Activated T-cell treated with anti-CD3 and anti-CD28 coated beads, Interleukin-2, amount 50 U/mL, for 24 hours (primary cell): ENCODE data around the gene SF3A1.

ENCODE experiments used
- DNase-seq: peaks from one replicate; pipeline ENCODE4 v3.0.0-alpha.2; 2020
- H3K27ac Mint-ChIP-seq: 2 replicates; pipeline ENCODE4 v1.8.0; 2020; ENCODE audit warnings: mild to moderate bottlenecking, mixed read lengths
- H3K27me3 Mint-ChIP-seq: 2 replicates; pipeline ENCODE4 v1.8.0; 2020; ENCODE audit warnings: mixed read lengths
- H3K36me3 Mint-ChIP-seq: 2 replicates; pipeline ENCODE4 v1.8.0; 2020; ENCODE audit warnings: low read depth, mixed read lengths
- H3K4me1 Mint-ChIP-seq: 2 replicates; pipeline ENCODE4 v1.8.0; 2020; ENCODE audit warnings: low read depth, mixed read lengths
- H3K4me3 Mint-ChIP-seq: 2 replicates; pipeline ENCODE4 v1.8.0; 2020; ENCODE audit warnings: mild to moderate bottlenecking, moderate library complexity, mixed read lengths
- H3K9me3 Mint-ChIP-seq: 2 replicates; pipeline ENCODE4 v1.8.0; 2020; ENCODE audit warnings: mixed read lengths

SF3A1 gene

GRCh38 chr22:30314915-30315314 is 41.8 kb downstream of the SF3A1 start:
- DNase-seq, result peak; percentile 61
- Mint-ChIP-seq H3K27me3 (no peaks in the 10 kb centered on the region), H3K4me3 (peak overlapping the region; percentile 12), H3K9me3 (no peaks in the 10 kb centered on the region), H3K4me1 (peaks cover 96% of the 10 kb centered on the region), H3K27ac (peak overlapping the region; percentile 92), H3K36me3 (peaks cover 20% of the 10 kb centered on the region)

GRCh38 chr22:30313527-30314363 is 42.9 kb downstream of the SF3A1 start:
- Mint-ChIP-seq H3K4me1 (peaks cover 96% of the 10 kb centered on the region), H3K4me3 (no peak overlapping the region), H3K27me3 (no peaks in the 10 kb centered on the region), H3K9me3 (no peaks in the 10 kb centered on the region), H3K27ac (peak overlapping the region; percentile 92), H3K36me3 (peaks cover 20% of the 10 kb centered on the region)
- no peak for DNase-seq

- no peaks in the 10 kb centered on the region for H3K9me3 Mint-ChIP-seq
- peak overlapping the region; percentile 85 for H3K27ac Mint-ChIP-seq
- H3K27me3 Mint-ChIP-seq, result no peaks in the 10 kb centered on the region
- no peak overlapping the region for H3K4me3 Mint-ChIP-seq
- DNase-seq, result no peak
- peaks cover 95% of the 10 kb centered on the region for H3K4me1 Mint-ChIP-seq
- peaks cover 8% of the 10 kb centered on the region for H3K36me3 Mint-ChIP-seq
Measured at GRCh38 chr22:30312053-30312452, 44.6 kb downstream of the SF3A1 start.

GRCh38 chr22:30310881-30311771 is 45.6 kb downstream of the SF3A1 start:
- DNase-seq, result no peak
- H3K9me3 Mint-ChIP-seq, result no peaks in the 10 kb centered on the region
- H3K27ac Mint-ChIP-seq, result peak overlapping the region; percentile 85
- no peak overlapping the region for H3K4me3 Mint-ChIP-seq
- H3K4me1 Mint-ChIP-seq, result peaks cover 96% of the 10 kb centered on the region
- no peaks in the 10 kb centered on the region for H3K27me3 Mint-ChIP-seq
- peaks cover 8% of the 10 kb centered on the region for H3K36me3 Mint-ChIP-seq

- Mint-ChIP-seq H3K4me1 (peaks cover 96% of the 10 kb centered on the region), H3K36me3 (peaks cover 2% of the 10 kb centered on the region), H3K4me3 (no peak overlapping the region), H3K27me3 (no peaks in the 10 kb centered on the region), H3K9me3 (no peaks in the 10 kb centered on the region), H3K27ac (peak overlapping the region; percentile 85)
- no peak for DNase-seq
Measured at GRCh38 chr22:30309951-30310741, 46.5 kb downstream of the SF3A1 start.

GRCh38 chr22:30308518-30309230 is 48.0 kb downstream of the SF3A1 start:
- Mint-ChIP-seq H3K4me3 (no peak overlapping the region), H3K27me3 (no peaks in the 10 kb centered on the region), H3K4me1 (peaks cover 96% of the 10 kb centered on the region), H3K9me3 (no peaks in the 10 kb centered on the region), H3K36me3 (peaks cover 5% of the 10 kb centered on the region), H3K27ac (peak overlapping the region; percentile 85)
- no peak for DNase-seq

- Mint-ChIP-seq H3K4me3 (no peak overlapping the region), H3K36me3 (peaks cover 11% of the 10 kb centered on the region), H3K9me3 (no peaks in the 10 kb centered on the region), H3K27me3 (no peaks in the 10 kb centered on the region), H3K27ac (peak overlapping the region; percentile 85), H3K4me1 (peaks cover 99% of the 10 kb centered on the region)
- DNase-seq, result no peak
Measured at GRCh38 chr22:30308093-30308492, 48.6 kb downstream of the SF3A1 start.

- H3K36me3 Mint-ChIP-seq, result peaks cover 17% of the 10 kb centered on the region
- no peak for DNase-seq
- peak overlapping the region; percentile 96 for H3K27ac Mint-ChIP-seq
- no peaks in the 10 kb centered on the region for H3K9me3 Mint-ChIP-seq
- no peaks in the 10 kb centered on the region for H3K27me3 Mint-ChIP-seq
- H3K4me3 Mint-ChIP-seq, result peak overlapping the region; percentile 62
- H3K4me1 Mint-ChIP-seq, result peaks cover 99% of the 10 kb centered on the region
Measured at GRCh38 chr22:30307041-30307574, 49.6 kb downstream of the SF3A1 start.

- Mint-ChIP-seq H3K9me3 (no peaks in the 10 kb centered on the region), H3K36me3 (peaks cover 20% of the 10 kb centered on the region), H3K27me3 (no peaks in the 10 kb centered on the region), H3K4me1 (peaks cover 99% of the 10 kb centered on the region), H3K27ac (peak overlapping the region; percentile 96), H3K4me3 (peak overlapping the region; percentile 62)
- DNase-seq, result no peak
Measured at GRCh38 chr22:30306627-30307011, 50.1 kb downstream of the SF3A1 start.

GRCh38 chr22:30305906-30306626 is 50.6 kb downstream of the SF3A1 start:
- Mint-ChIP-seq H3K4me1 (peaks cover 99% of the 10 kb centered on the region), H3K9me3 (no peaks in the 10 kb centered on the region), H3K27ac (peak overlapping the region; percentile 96), H3K4me3 (peak overlapping the region; percentile 62), H3K36me3 (peaks cover 25% of the 10 kb centered on the region), H3K27me3 (no peaks in the 10 kb centered on the region)
- DNase-seq, result no peak

- H3K27ac Mint-ChIP-seq, result peak overlapping the region; percentile 96
- H3K9me3 Mint-ChIP-seq, result no peaks in the 10 kb centered on the region
- peak overlapping the region; percentile 62 for H3K4me3 Mint-ChIP-seq
- peak; percentile 61 for DNase-seq
- H3K36me3 Mint-ChIP-seq, result peaks cover 31% of the 10 kb centered on the region
- peaks cover 99% of the 10 kb centered on the region for H3K4me1 Mint-ChIP-seq
- no peaks in the 10 kb centered on the region for H3K27me3 Mint-ChIP-seq
Measured at GRCh38 chr22:30305519-30305905, 51.2 kb downstream of the SF3A1 start.

GRCh38 chr22:30304495-30305244 is 52.0 kb downstream of the SF3A1 start:
- no peak for DNase-seq
- no peaks in the 10 kb centered on the region for H3K9me3 Mint-ChIP-seq
- no peaks in the 10 kb centered on the region for H3K27me3 Mint-ChIP-seq
- peak overlapping the region; percentile 62 for H3K4me3 Mint-ChIP-seq
- peak overlapping the region; percentile 96 for H3K27ac Mint-ChIP-seq
- H3K36me3 Mint-ChIP-seq, result peaks cover 37% of the 10 kb centered on the region
- peaks cover 94% of the 10 kb centered on the region for H3K4me1 Mint-ChIP-seq

GRCh38 chr22:30302810-30303138 is 53.9 kb downstream of the SF3A1 start:
- H3K36me3 Mint-ChIP-seq, result peaks cover 56% of the 10 kb centered on the region

More at GRCh38 chr22:30302810-30303138, 53.9 kb downstream of the SF3A1 start:
- Mint-ChIP-seq H3K27me3 (no peaks in the 10 kb centered on the region), H3K27ac (peak overlapping the region; percentile 96), H3K4me3 (no peak overlapping the region), H3K4me1 (peaks cover 92% of the 10 kb centered on the region), H3K9me3 (no peaks in the 10 kb centered on the region)
- no peak for DNase-seq
